Body of pancreas (tissue), 4 donors: ENCODE results near the gene RNF31.

Source experiments
- POLR2A ChIP-seq, 3 donors: fragments of 450-650 bp; IDR thresholded peaks; one replicate each; pipeline ENCODE4 v1.6.1; 2016; ENCODE audit warnings: antibody characterized with exemption in 3 of 3, mild to moderate bottlenecking in 2 of 3
- TF ChIP-seq, protein P1 (sequence below), 7 experiments: fragments of 450-650 bp in 4 of 7; fragments of 200-600 bp in 3 of 7; sonication (generic) in 3 of 7; IDR thresholded peaks; one replicate each; pipeline ENCODE4 v1.5.1; 2016 to 2019; ENCODE audit warnings: antibody characterized with exemption in 7 of 7

DNA sequence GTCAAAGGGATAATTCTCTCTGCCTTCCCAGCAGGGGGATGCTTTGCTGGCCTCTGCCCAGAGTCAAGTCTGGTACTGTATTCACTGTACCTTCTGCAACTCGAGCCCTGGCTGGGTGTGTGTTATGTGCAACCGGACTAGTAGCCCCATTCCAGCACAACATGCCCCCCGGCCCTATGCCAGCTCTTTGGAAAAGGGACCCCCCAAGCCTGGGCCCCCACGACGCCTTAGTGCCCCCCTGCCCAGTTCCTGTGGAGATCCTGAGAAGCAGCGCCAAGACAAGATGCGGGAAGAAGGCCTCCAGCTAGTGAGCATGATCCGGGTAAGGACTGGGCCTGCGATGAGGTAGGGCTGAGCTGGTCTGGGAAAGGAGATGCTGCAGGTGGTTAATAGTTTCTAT lies 3.3 kb downstream of the RNF31 start:
- TF ChIP-seq, protein P1, sequence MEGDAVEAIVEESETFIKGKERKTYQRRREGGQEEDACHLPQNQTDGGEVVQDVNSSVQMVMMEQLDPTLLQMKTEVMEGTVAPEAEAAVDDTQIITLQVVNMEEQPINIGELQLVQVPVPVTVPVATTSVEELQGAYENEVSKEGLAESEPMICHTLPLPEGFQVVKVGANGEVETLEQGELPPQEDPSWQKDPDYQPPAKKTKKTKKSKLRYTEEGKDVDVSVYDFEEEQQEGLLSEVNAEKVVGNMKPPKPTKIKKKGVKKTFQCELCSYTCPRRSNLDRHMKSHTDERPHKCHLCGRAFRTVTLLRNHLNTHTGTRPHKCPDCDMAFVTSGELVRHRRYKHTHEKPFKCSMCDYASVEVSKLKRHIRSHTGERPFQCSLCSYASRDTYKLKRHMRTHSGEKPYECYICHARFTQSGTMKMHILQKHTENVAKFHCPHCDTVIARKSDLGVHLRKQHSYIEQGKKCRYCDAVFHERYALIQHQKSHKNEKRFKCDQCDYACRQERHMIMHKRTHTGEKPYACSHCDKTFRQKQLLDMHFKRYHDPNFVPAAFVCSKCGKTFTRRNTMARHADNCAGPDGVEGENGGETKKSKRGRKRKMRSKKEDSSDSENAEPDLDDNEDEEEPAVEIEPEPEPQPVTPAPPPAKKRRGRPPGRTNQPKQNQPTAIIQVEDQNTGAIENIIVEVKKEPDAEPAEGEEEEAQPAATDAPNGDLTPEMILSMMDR (IDR thresholded peaks at IDR 0.05) = no peak
- no peak for TF ChIP-seq POLR2A (IDR thresholded peaks at IDR 0.05)
